ENCODE data around the gene TGFBRAP1. TPM values are rescaled to one million over a fixed set of nuclear protein-coding genes. Genes with fewer than 3 reads are reported as not detected.

Gene TGFBRAP1
- total and polyA plus RNA-seq, 8 donors: 4.9 to 35.7 (median 15.8) TPM

DNA sequence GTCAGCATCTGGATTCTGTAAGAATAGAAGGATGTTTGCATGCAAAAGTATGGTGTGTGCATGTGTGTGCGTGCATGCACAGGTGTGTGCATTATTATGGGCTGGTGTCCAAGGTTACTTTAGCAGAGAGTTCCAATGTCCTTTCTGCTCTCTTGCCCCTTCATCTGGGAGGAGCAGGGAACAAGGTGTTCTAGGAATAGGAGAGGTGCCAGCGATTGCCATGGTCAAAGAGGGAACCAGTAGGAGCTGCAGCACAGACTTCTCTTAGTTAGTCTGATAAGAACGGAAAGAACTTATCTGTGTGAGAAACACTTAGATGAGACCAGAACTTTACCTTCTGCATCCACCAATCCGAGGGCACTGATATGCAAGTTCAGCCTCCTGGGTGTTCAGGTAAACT lies 79.6 kb downstream of the TGFBRAP1 start:
- 49 to 67% (median 62%) methylated on average over 4 of the region's 4 CpGs for WGBS, 5 donors

DNA sequence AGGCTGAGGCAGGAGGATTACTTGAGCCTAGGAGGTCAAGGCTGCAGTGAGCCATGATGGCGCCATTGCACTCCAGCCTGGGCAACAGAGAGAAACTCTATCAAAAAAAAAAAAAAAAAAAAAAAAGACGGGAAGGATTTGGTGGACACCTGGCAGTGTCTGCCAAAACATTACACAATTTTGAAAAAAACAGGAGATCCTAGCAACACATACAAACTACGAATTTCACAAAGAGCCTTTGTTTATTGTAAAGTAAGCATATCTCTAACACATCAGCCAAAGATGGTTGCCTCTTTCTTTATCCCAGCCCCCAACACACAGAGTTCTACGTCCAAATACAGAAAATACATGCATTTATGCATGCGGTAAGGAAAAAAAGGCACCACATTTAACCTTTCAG lies 80.4 kb downstream of the TGFBRAP1 start:
- no peak for DNase-seq
- Histone ChIP-seq H3K27ac (no peak overlapping the region), H3K36me3 (no peaks in the 10 kb centered on the region), H3K9me3 (no peaks in the 10 kb centered on the region), H3K4me1 (no peaks in the 10 kb centered on the region), H3K4me3 (no peak overlapping the region), H3K27me3 (no peaks in the 10 kb centered on the region)
- 56 to 73% (median 68%) methylated on average over 5 of the region's 5 CpGs for WGBS, 5 donors
- TF ChIP-seq POLR2AphosphoS5 (IDR thresholded peaks at IDR 0.05): no peak
- no peak for TF ChIP-seq POLR2A (IDR thresholded peaks at IDR 0.05)
- no peak for TF ChIP-seq CTCF (IDR thresholded peaks at IDR 0.05)
- TF ChIP-seq EP300 (IDR thresholded peaks at IDR 0.05): no peak
- intact Hi-C loops (cut with DNase I; ENCODE audit: low total_unique reads): no loop called here

More for the DNA sequence above, 79.6 kb downstream of the TGFBRAP1 start:
- no peak overlapping the region for H3K4me3 ChIP-seq
- no peaks in the 10 kb centered on the region for H3K4me1 ChIP-seq
- intact Hi-C loops (cut with DNase I; ENCODE audit: low total_unique reads): no loop called here
- no peaks in the 10 kb centered on the region for H3K27me3 ChIP-seq
- no peaks in the 10 kb centered on the region for H3K36me3 ChIP-seq
- TF ChIP-seq POLR2A (IDR thresholded peaks at IDR 0.05) (no peak), POLR2AphosphoS5 (IDR thresholded peaks at IDR 0.05) (no peak), EP300 (IDR thresholded peaks at IDR 0.05) (no peak), CTCF (IDR thresholded peaks at IDR 0.05) (no peak)
- H3K27ac ChIP-seq: no peak overlapping the region
- no peaks in the 10 kb centered on the region for H3K9me3 ChIP-seq
- no peak for DNase-seq

GRCh38 chr2:105248316-105249070 lies 81.0 kb downstream of the TGFBRAP1 start:
- intact Hi-C loops (cut with DNase I; ENCODE audit: low total_unique reads): no loop called here
- Histone ChIP-seq H3K27ac (no peak overlapping the region), H3K4me1 (no peaks in the 10 kb centered on the region), H3K36me3 (no peaks in the 10 kb centered on the region), H3K27me3 (no peaks in the 10 kb centered on the region), H3K4me3 (no peak overlapping the region), H3K9me3 (no peaks in the 10 kb centered on the region)
- no peak for TF ChIP-seq EP300 (IDR thresholded peaks at IDR 0.05)
- TF ChIP-seq POLR2AphosphoS5 (IDR thresholded peaks at IDR 0.05): no peak
- no peak for TF ChIP-seq POLR2A (IDR thresholded peaks at IDR 0.05)
- no peak for TF ChIP-seq CTCF (IDR thresholded peaks at IDR 0.05)
- DNase-seq: no peak
- WGBS, 5 donors: 74 to 90% (median 78%) methylated on average over 4 of the region's 4 CpGs

DNA sequence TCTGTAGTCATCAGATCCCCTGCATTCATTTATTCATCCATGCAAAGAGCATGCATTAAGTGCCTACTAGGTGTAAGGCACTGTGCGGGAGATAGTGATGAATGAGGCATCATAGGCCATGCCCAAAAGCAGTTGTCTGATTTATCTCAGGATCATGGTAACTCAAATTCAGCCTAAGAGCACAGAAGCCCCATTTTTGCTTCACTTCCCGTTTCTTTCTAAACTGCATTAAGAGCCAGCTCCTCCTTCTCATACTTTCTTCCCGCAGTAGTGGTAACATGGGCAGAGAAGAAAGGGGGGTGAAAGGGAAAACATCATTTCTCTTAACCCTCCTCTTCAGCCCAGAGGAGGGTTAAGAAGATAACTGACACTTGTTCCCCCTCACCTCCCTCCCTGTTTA lies 85.1 kb downstream of the TGFBRAP1 start:
- TF ChIP-seq EP300 (IDR thresholded peaks at IDR 0.05): no peak
- TF ChIP-seq CTCF (IDR thresholded peaks at IDR 0.05): no peak
- TF ChIP-seq POLR2AphosphoS5 (IDR thresholded peaks at IDR 0.05): no peak
- no peak for TF ChIP-seq POLR2A (IDR thresholded peaks at IDR 0.05)

More for the DNA sequence above, 85.1 kb downstream of the TGFBRAP1 start:
- DNase-seq: no peak
- H3K4me1 ChIP-seq: no peaks in the 10 kb centered on the region
- no peaks in the 10 kb centered on the region for H3K27me3 ChIP-seq
- WGBS, 5 donors: 69 to 82% (median 80%) methylated on average over 3 of the region's 3 CpGs
- no peaks in the 10 kb centered on the region for H3K36me3 ChIP-seq
- intact Hi-C loops (cut with DNase I; ENCODE audit: low total_unique reads): no loop called here
- no peak overlapping the region for H3K27ac ChIP-seq
- H3K9me3 ChIP-seq: no peaks in the 10 kb centered on the region
- no peak overlapping the region for H3K4me3 ChIP-seq

All from stomach (tissue), 9 donors.